ENCODE measurements around the gene F13A1. TPM values are rescaled to one million over a fixed set of nuclear protein-coding genes. Genes with fewer than 3 reads are reported as not detected.

Gene F13A1
- total RNA-seq, 1 donor from 2014 or later: 187 TPM

- no peaks in the 10 kb centered on the region for H3K27me3 ChIP-seq (ENCODE audit: low read depth)
- ATAC-seq: no peak
- no peaks in the 10 kb centered on the region for H3K36me3 ChIP-seq
- TF ChIP-seq, protein P1, sequence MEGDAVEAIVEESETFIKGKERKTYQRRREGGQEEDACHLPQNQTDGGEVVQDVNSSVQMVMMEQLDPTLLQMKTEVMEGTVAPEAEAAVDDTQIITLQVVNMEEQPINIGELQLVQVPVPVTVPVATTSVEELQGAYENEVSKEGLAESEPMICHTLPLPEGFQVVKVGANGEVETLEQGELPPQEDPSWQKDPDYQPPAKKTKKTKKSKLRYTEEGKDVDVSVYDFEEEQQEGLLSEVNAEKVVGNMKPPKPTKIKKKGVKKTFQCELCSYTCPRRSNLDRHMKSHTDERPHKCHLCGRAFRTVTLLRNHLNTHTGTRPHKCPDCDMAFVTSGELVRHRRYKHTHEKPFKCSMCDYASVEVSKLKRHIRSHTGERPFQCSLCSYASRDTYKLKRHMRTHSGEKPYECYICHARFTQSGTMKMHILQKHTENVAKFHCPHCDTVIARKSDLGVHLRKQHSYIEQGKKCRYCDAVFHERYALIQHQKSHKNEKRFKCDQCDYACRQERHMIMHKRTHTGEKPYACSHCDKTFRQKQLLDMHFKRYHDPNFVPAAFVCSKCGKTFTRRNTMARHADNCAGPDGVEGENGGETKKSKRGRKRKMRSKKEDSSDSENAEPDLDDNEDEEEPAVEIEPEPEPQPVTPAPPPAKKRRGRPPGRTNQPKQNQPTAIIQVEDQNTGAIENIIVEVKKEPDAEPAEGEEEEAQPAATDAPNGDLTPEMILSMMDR (IDR thresholded peaks at IDR 0.05): no peak
- no peak for DNase-seq
- H3K4me3 ChIP-seq: no peak overlapping the region
- no peaks in the 10 kb centered on the region for H3K4me1 ChIP-seq
- intact Hi-C loops (cut with DNase I): no loop called here
- no peaks in the 10 kb centered on the region for H3K9me3 ChIP-seq
- H3K27ac ChIP-seq: no peak overlapping the region
Observed at GRCh38 chr6:6224933-6225486, 95.5 kb downstream of the F13A1 start.

GRCh38 chr6:6221787-6222535 lies 98.5 kb downstream of the F13A1 start:
- H3K4me3 ChIP-seq: no peak overlapping the region
- ATAC-seq (no peak), DNase-seq (no peak)
- no peak overlapping the region for H3K27ac ChIP-seq
- H3K4me1 ChIP-seq: no peaks in the 10 kb centered on the region
- intact Hi-C loops (cut with DNase I): no loop called here
- TF ChIP-seq, protein P1 (IDR thresholded peaks at IDR 0.05): peak; percentile 26
- H3K9me3 ChIP-seq: no peaks in the 10 kb centered on the region
- H3K36me3 ChIP-seq: no peaks in the 10 kb centered on the region
- H3K27me3 ChIP-seq (ENCODE audit: low read depth): no peaks in the 10 kb centered on the region

DNA sequence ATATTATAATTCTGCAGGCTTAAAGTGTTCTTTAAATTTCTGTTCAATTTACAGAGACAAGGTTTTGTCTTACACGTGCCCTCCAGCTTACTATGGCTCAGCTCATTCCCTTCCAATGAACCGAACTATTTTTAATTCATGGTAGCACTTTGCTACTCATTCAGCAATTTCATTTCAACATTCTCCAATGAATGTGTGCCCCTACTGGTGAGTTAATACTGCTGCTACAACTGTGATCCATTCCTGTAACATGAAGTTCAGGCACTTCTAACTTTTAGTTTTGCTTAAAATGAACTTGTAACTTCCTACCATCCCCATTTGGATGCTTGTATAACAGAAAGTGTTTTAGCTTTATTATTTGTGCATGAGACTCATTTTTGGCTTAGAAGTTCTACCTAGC lies 99.7 kb downstream of the F13A1 start:
- no peak overlapping the region for H3K4me3 ChIP-seq
- intact Hi-C loops (cut with DNase I): no loop called here
- no peaks in the 10 kb centered on the region for H3K4me1 ChIP-seq
- H3K9me3 ChIP-seq: no peaks in the 10 kb centered on the region
- no peak overlapping the region for H3K27ac ChIP-seq
- ATAC-seq: no peak
- H3K27me3 ChIP-seq (ENCODE audit: low read depth): no peaks in the 10 kb centered on the region
- no peak for DNase-seq
- no peaks in the 10 kb centered on the region for H3K36me3 ChIP-seq
- TF ChIP-seq, protein P1 (IDR thresholded peaks at IDR 0.05): no peak

GRCh38 chr6:6219716-6220115 lies 100.7 kb downstream of the F13A1 start:
- no peak overlapping the region for H3K4me3 ChIP-seq
- intact Hi-C loops (cut with DNase I): no loop called here
- no peaks in the 10 kb centered on the region for H3K9me3 ChIP-seq
- H3K27ac ChIP-seq: no peak overlapping the region
- no peaks in the 10 kb centered on the region for H3K4me1 ChIP-seq
- DNase-seq: no peak
- TF ChIP-seq, protein P1 (IDR thresholded peaks at IDR 0.05): no peak
- ATAC-seq: no peak
- H3K36me3 ChIP-seq: no peaks in the 10 kb centered on the region
- no peaks in the 10 kb centered on the region for H3K27me3 ChIP-seq (ENCODE audit: low read depth)

GRCh38 chr6:6218759-6219085 lies 101.7 kb downstream of the F13A1 start:
- intact Hi-C loops (cut with DNase I): no loop called here
- Histone ChIP-seq H3K9me3 (no peaks in the 10 kb centered on the region), H3K4me1 (no peaks in the 10 kb centered on the region), H3K36me3 (no peaks in the 10 kb centered on the region), H3K27ac (no peak overlapping the region), H3K4me3 (no peak overlapping the region), H3K27me3 (ENCODE audit: low read depth) (no peaks in the 10 kb centered on the region)
- TF ChIP-seq, protein P1 (IDR thresholded peaks at IDR 0.05): no peak
- DNase-seq (no peak), ATAC-seq (peak in 1 of 2 donors; percentile 17)

All from lower lobe of right lung (tissue), 2 donors.